Esophagus (tissue), 2 donors: Measurements from ENCODE around the gene CDHR2. TPM values are rescaled to one million over a fixed set of nuclear protein-coding genes. Genes with fewer than 3 reads are reported as not detected.
"Not testable (repeated sequence)": the region's sequence is repeated elsewhere in the genome, so short reads cannot be mapped to it uniquely, and the experiment has no call there.

Source experiments
- H3K27ac ChIP-seq, 2 donors: one replicate each; pipeline ENCODE4 v1.5.1; 2013; ENCODE audit warnings: low read depth in 2 of 2, mild to moderate bottlenecking in 2 of 2, inconsistent platforms in 1 of 2, low read length in 1 of 2, moderate library complexity in 1 of 2
- H3K27me3 ChIP-seq, 2 donors: one replicate each; pipeline ENCODE4 v1.6.1; 2013; ENCODE audit warnings: low read length in 2 of 2, control low read depth in 1 of 2, mild to moderate bottlenecking in 1 of 2; ENCODE audit not compliant: insufficient read depth in 2 of 2, control insufficient read depth in 1 of 2
- H3K36me3 ChIP-seq, 2 donors: one replicate each; pipeline ENCODE4 v1.6.1; 2013; ENCODE audit warnings: low read length in 1 of 2; ENCODE audit not compliant: control insufficient read depth in 2 of 2, insufficient read depth in 2 of 2
- H3K4me1 ChIP-seq, 2 donors: one replicate each; pipeline ENCODE4 v1.6.1; 2013; ENCODE audit warnings: low read length in 1 of 2; ENCODE audit not compliant: control insufficient read depth in 2 of 2, insufficient read depth in 2 of 2
- H3K4me3 ChIP-seq, 2 donors: one replicate each; pipeline ENCODE4 v1.5.1; 2013; ENCODE audit warnings: low read length in 2 of 2, mild to moderate bottlenecking in 2 of 2, low read depth in 1 of 2, moderate library complexity in 1 of 2
- H3K9me3 ChIP-seq, 2 donors: one replicate each; pipeline ENCODE4 v1.6.1; 2013; ENCODE audit warnings: mild to moderate bottlenecking in 2 of 2, low read depth in 1 of 2, low read length in 1 of 2, moderate library complexity in 1 of 2; ENCODE audit not compliant: control insufficient read depth in 2 of 2, insufficient read depth in 1 of 2
- WGBS, 2 donors: extraction: QIAGEN DNeasy Blood & Tissue Kit; methylation state at CpG; one replicate each; pipeline ENCODE4 v1.1.7; 2013; 5-methylcytosine and 5-hydroxymethylcytosine counted together
- polyA plus RNA-seq, 2 donors: library from polyadenylated mRNA; stranded (reverse); fragments of 200-250 nt; gene quantifications; one replicate each; pipeline ENCODE4 v1.2.3, GENCODE V29; 2013
- donor health status: healthy with polysubstance abuse.
- donor health status: Bipolar disorder and iron deficiency.

CDHR2 gene
- polyA plus RNA-seq, 2 donors, result 0.01 to 0.08 TPM

- no peaks in the 10 kb centered on the region for H3K36me3 ChIP-seq
- H3K4me1 ChIP-seq, result no peaks in the 10 kb centered on the region
- H3K9me3 ChIP-seq, result peaks cover 12 to 16% of the 10 kb centered on the region in 2 donors
- H3K4me3 ChIP-seq, result no peak overlapping the region
- no peak overlapping the region for H3K27ac ChIP-seq
- H3K27me3 ChIP-seq, result no peaks in the 10 kb centered on the region
These were observed 39.2 kb downstream of the CDHR2 start for GRCh38 chr5:176588297-176588696.

GRCh38 chr5:176589039-176589769 is 40.1 kb downstream of the CDHR2 start:
- H3K27me3 ChIP-seq, result no peaks in the 10 kb centered on the region
- peaks cover 11 to 12% of the 10 kb centered on the region in 2 donors for H3K9me3 ChIP-seq
- H3K4me1 ChIP-seq, result no peaks in the 10 kb centered on the region
- H3K4me3 ChIP-seq, result no peak overlapping the region
- no peak overlapping the region for H3K27ac ChIP-seq
- no peaks in the 10 kb centered on the region for H3K36me3 ChIP-seq
- 86 to 90% methylated on average over 31 of the region's 31 CpGs for WGBS, 2 donors

DNA sequence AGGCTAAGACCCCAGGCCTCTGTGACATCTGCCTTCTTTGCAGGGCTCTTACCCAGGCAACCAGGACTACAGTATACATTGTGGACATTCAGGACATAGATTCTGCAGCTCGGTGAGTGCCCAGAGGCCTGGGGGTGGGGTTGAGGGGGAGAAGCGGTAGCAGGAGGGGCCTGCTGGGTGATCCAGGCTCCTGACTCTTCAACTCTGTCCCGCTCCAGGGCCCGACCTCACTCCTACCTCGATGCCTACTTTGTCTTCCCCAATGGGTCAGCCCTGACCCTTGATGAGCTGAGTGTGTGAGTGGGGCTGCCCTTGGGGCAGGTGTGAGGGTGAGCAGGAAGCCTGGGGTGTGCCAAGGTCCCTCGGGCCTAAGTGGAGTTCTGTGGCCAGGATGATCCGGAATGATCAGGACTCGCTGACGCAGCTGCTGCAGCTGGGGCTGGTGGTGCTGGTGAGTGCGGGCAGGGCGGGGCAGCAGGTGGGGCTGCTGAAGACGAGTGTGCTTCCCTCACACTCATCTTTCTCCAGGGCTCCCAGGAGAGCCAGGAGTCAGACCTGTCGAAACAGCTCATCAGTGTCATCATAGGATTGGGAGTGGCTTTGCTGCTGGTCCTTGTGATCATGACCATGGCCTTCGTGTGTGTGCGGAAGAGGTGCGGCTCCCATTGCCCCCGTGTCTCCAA is 41.0 kb downstream of the CDHR2 start:
- H3K4me3 ChIP-seq, result no peak overlapping the region
- H3K4me1 ChIP-seq, result no peaks in the 10 kb centered on the region
- H3K9me3 ChIP-seq, result peaks cover 3 to 4% of the 10 kb centered on the region in 2 donors
- H3K27ac ChIP-seq, result no peak overlapping the region
- H3K36me3 ChIP-seq, result no peaks in the 10 kb centered on the region
- 85 to 88% methylated on average over 17 of the region's 17 CpGs for WGBS, 2 donors
- no peaks in the 10 kb centered on the region for H3K27me3 ChIP-seq

DNA sequence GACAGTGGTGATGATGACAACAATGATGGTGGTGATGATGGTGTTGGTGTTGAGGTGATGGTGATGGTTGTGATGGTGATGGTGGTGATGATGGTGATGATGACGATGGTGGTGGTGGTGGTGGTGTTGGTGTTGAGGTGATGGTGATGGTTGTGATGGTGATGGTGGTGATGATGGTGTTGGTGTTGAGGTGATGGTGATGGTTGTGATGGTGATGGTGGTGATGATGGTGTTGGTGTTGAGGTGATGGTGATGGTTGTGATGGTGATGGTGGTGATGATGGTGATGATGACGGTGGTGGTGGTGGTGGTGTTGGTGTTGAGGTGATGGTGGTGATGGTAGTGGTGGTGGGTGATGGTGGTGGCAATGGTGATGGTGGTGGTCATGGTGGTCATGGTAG is 42.5 kb downstream of the CDHR2 start:
- not testable (repeated sequence) for H3K9me3 ChIP-seq, H3K27ac ChIP-seq, H3K36me3 ChIP-seq, H3K27me3 ChIP-seq, H3K4me1 ChIP-seq, H3K4me3 ChIP-seq
- 75 to 76% methylated on average over 1 to 2 of the region's 2 CpGs for WGBS, 2 donors

- no peak overlapping the region for H3K27ac ChIP-seq
- no peaks in the 10 kb centered on the region for H3K27me3 ChIP-seq
- peaks cover 0 to 4% of the 10 kb centered on the region in 2 donors for H3K9me3 ChIP-seq
- H3K36me3 ChIP-seq, result no peaks in the 10 kb centered on the region
- no peak overlapping the region for H3K4me3 ChIP-seq
- peaks cover 0 to 4% of the 10 kb centered on the region in 2 donors for H3K4me1 ChIP-seq
- WGBS, 2 donors, result 97 to 98% methylated on average over 3 of the region's 3 CpGs
These were observed 43.4 kb downstream of the CDHR2 start for GRCh38 chr5:176592573-176592972.

DNA sequence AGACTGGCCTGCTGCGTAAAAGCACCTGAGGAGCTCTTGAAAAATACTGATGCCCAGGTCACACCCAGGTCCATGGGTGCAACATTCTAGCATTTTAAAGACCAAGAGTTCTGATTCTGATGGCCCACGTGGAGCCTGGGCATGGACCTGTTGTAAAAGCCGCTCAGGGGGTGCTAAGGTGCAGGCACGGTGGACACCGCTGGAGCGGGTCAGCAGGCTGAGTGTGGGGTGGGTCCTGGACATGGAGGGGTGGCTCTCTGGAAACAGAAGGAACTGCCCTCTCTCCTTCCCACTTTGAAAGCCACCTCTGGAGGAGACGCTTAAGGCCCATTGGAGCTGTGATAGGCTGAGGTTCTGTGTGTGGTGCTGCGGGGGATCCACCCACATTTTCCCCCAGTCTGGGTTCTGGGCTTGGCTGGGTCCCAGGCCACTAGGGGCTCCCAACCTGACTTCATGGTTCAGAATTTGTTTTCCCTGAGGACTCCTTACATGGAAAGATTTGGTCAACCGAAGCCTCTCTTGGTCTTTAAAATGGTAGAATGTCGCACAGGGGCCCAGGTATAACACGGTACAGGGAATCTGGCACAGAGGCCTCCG is 44.2 kb downstream of the CDHR2 start:
- H3K4me3 ChIP-seq, result no peak overlapping the region
- WGBS, 2 donors, result 94 to 95% methylated on average over 12 of the region's 12 CpGs
- H3K27ac ChIP-seq, result no peak overlapping the region
- no peaks in the 10 kb centered on the region for H3K36me3 ChIP-seq
- H3K9me3 ChIP-seq, result peaks cover 0 to 4% of the 10 kb centered on the region in 2 donors
- H3K27me3 ChIP-seq, result no peaks in the 10 kb centered on the region
- H3K4me1 ChIP-seq, result peaks cover 0 to 4% of the 10 kb centered on the region in 2 donors

DNA sequence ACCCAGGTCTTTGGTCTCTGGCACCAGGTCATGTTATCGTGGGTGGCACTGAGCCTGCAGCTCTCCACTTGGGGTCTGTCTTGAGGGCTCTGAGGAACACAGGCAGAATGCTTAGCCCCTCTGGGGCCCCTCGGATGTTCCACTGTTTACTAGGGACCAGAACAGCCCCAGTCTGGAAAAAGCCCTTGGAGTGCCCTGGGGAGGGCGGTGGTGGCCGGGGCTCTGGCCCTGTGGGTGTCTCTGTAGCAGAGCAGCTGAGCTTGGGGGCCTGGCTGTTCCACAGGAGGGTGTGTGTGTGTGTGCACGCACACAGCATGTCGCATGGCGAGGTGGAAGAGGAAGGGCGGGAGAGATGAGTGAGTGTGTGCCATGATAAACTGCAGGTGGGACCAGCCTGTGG is 45.4 kb downstream of the CDHR2 start:
- H3K4me1 ChIP-seq, result peaks cover 0 to 4% of the 10 kb centered on the region in 2 donors
- no peak overlapping the region for H3K4me3 ChIP-seq
- peaks cover 0 to 4% of the 10 kb centered on the region in 2 donors for H3K9me3 ChIP-seq
- no peak overlapping the region for H3K27ac ChIP-seq
- no peaks in the 10 kb centered on the region for H3K27me3 ChIP-seq
- WGBS, 2 donors, result 87 to 90% methylated on average over 8 of the region's 8 CpGs
- H3K36me3 ChIP-seq, result no peaks in the 10 kb centered on the region

DNA sequence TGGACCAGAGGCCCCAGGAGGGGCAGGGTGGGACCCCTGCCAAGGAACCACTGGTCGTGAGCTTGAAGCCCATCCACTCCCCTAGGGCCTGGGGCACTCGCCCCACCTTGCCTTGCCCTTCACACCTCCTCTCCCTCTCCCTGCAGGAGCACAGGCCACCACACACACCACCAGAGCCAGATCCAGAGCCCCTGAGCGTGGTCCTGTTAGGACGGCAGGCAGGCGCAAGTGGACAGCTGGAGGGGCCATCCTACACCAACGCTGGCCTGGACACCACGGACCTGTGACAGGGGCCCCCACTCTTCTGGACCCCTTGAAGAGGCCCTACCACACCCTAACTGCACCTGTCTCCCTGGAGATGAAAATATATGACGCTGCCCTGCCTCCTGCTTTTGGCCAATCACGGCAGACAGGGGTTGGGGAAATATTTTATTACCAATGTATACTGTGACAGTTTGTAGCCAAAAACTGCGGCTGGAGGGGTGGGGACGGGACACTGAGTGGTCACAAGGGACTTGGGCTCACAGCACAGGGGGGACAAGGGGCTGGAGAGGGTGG is 46.3 kb downstream of the CDHR2 start:
- H3K9me3 ChIP-seq, result peaks cover 0 to 2% of the 10 kb centered on the region in 2 donors
- H3K4me3 ChIP-seq, result no peak overlapping the region
- no peaks in the 10 kb centered on the region for H3K27me3 ChIP-seq
- H3K27ac ChIP-seq, result no peak overlapping the region
- 85 to 90% methylated on average over 11 of the region's 11 CpGs for WGBS, 2 donors
- H3K4me1 ChIP-seq, result peaks cover 0 to 4% of the 10 kb centered on the region in 2 donors
- no peaks in the 10 kb centered on the region for H3K36me3 ChIP-seq

DNA sequence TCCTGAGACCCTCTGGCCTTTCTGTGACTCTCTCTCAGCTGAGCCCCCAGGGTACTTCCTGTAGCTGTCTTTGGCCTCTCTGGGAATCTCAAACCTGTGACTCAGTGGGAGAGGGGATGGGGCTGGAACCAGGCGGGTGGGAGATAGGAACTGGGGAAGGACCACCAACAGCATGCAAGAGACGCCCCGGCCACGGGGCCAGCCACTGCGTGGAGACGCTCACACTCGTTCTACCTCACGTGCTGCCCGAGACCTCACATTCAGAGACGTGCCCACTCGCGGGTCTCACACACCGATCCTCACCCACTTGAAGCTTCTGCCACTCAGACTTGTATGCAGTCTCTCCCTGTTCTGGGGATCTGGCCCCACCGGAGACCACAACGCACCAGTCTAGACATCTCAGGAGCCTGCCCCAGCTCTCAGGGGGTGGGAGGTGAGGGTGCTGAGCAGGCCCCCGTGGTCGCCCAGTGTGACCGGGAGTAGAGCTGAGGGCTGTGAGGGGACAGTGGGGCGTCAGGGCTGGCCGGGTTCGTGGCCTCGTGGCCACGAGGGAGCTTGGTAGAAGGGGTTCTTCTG is 47.0 kb downstream of the CDHR2 start:
- Histone ChIP-seq H3K9me3 (peaks cover 0 to 2% of the 10 kb centered on the region in 2 donors), H3K4me1 (peaks cover 0 to 4% of the 10 kb centered on the region in 2 donors), H3K36me3 (no peaks in the 10 kb centered on the region), H3K27me3 (no peaks in the 10 kb centered on the region), H3K27ac (no peak overlapping the region), H3K4me3 (no peak overlapping the region)
- 81 to 84% methylated on average over 23 of the region's 23 CpGs for WGBS, 2 donors
